Measurements from ENCODE around the gene PDE8B. TPM values are rescaled to one million over a fixed set of nuclear protein-coding genes. Genes with fewer than 3 reads are reported as not detected.

Gene PDE8B
- total RNA-seq, 6 donors from 2014 or later, result 5.8 to 21.9 (median 9.7) TPM

DNA sequence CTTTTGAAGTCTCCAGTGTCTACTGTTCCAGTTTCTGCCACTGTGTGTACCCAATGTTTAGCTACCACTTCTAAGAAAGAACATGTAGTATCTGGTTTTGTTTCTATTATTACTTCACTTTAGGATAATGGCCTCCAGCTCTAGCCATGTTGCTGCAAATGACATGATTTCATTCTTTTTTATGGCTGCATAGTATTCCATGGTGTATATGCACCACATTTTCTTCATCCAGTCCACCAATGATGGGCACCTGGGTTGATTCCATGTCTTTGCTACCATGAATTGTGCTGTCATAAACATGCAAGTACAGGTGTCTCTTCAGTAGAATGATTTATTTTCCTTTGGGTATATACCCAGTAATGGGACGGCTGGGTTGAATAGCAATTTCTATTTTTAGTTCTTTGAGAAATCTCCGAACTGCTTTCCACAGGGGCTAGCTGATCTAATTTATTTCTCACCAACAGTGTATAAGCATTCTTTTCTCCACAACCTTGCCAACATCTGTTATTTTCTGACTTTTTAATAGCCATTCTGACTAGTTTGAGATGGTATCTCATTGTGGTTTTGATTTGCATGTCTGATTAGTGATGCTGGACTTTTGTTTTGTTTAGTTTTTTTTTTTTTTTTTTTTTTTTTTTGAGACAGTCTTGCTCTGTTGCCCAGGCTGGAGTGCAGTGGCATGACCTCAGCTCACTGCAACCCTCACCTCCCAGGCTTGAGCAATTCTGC, 212.7 kb downstream of the PDE8B start:
- peaks cover 0 to 5% (median 1%) of the 10 kb centered on the region in 4 donors for H3K4me1 ChIP-seq
- H3K4me3 ChIP-seq, result no peak overlapping the region
- no peak overlapping the region for H3K27ac ChIP-seq
- no peak for TF ChIP-seq POLR2AphosphoS5 (IDR thresholded peaks at IDR 0.05)
- WGBS, 2 donors, result 84 to 88% methylated on average over 2 of the region's 2 CpGs
- H3K27me3 ChIP-seq, result no peaks in the 10 kb centered on the region
- no peak for DNase-seq
- H3K9me3 ChIP-seq, result no peaks in the 10 kb centered on the region
- peaks cover 0 to 16% (median 1%) of the 10 kb centered on the region in 4 donors for H3K36me3 ChIP-seq
- ATAC-seq (ENCODE audit: low FRiP score in 2 of 2), result no peak

DNA sequence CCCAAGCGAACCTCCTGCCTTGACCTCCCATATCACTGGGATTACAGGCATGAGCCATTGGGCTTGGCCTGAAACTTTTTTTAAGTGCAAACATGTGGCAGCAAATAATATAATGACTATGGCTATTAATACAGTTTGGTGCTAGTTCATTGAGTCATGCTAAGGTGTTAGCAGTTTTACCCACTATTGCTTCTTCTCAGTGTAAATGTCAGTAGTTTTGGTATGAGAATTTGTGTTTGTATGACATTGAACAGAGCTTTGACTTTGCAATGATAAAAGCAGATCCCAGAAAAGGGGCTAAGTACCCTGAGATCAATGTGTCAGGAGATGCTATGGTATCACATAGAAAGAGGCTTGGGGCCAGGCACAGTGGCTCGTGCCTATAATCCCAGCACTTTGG, 214.4 kb downstream of the PDE8B start:
- Histone ChIP-seq H3K9me3 (no peaks in the 10 kb centered on the region), H3K4me1 (peaks cover 0 to 7% (median 0%) of the 10 kb centered on the region in 4 donors), H3K27ac (no peak overlapping the region), H3K27me3 (no peaks in the 10 kb centered on the region), H3K4me3 (no peak overlapping the region), H3K36me3 (peaks cover 0 to 16% (median 2%) of the 10 kb centered on the region in 4 donors)
- ATAC-seq (ENCODE audit: low FRiP score in 2 of 2) (no peak), DNase-seq (no peak)
- WGBS, 2 donors, result 89 to 100% methylated on average over 2 of the region's 2 CpGs
- TF ChIP-seq EP300 (IDR thresholded peaks at IDR 0.05) (no peak), POLR2AphosphoS5 (IDR thresholded peaks at IDR 0.05) (no peak), POLR2A (IDR thresholded peaks at IDR 0.05) (no peak)
- TF ChIP-seq, protein P1, sequence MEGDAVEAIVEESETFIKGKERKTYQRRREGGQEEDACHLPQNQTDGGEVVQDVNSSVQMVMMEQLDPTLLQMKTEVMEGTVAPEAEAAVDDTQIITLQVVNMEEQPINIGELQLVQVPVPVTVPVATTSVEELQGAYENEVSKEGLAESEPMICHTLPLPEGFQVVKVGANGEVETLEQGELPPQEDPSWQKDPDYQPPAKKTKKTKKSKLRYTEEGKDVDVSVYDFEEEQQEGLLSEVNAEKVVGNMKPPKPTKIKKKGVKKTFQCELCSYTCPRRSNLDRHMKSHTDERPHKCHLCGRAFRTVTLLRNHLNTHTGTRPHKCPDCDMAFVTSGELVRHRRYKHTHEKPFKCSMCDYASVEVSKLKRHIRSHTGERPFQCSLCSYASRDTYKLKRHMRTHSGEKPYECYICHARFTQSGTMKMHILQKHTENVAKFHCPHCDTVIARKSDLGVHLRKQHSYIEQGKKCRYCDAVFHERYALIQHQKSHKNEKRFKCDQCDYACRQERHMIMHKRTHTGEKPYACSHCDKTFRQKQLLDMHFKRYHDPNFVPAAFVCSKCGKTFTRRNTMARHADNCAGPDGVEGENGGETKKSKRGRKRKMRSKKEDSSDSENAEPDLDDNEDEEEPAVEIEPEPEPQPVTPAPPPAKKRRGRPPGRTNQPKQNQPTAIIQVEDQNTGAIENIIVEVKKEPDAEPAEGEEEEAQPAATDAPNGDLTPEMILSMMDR (IDR thresholded peaks at IDR 0.05), result no peak

DNA sequence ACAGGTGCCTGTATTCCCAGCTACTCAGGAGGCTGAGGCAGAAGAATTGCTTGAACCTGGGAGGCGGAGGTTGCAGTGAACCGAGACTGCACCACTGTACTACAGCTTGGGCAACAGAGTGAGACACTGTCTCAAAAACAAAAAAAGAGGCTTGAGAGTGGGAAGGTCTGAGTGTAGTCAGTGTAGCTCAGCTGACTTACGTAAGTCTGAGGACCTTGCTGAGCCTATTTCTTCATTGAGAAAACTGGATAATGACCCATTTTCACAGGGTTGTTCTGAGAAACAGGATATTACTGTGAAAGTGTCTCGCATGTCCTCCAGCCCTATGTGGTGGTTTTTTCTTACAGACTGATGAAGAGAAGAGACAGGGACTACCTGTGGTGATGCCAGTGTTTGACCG, 214.9 kb downstream of the PDE8B start:
- no peak overlapping the region for H3K4me3 ChIP-seq
- H3K4me1 ChIP-seq, result peaks cover 0 to 7% (median 0%) of the 10 kb centered on the region in 4 donors
- 89 to 91% methylated on average over 5 of the region's 5 CpGs for WGBS, 2 donors
- DNase-seq, result no peak
- H3K9me3 ChIP-seq, result no peaks in the 10 kb centered on the region
- peaks cover 0 to 21% (median 3%) of the 10 kb centered on the region in 4 donors for H3K36me3 ChIP-seq
- no peak for TF ChIP-seq EP300 (IDR thresholded peaks at IDR 0.05)
- TF ChIP-seq POLR2A (IDR thresholded peaks at IDR 0.05), result no peak
- no peak for TF ChIP-seq POLR2AphosphoS5 (IDR thresholded peaks at IDR 0.05)
- TF ChIP-seq, protein P1 (IDR thresholded peaks at IDR 0.05), result no peak
- H3K27me3 ChIP-seq, result no peaks in the 10 kb centered on the region
- peak in 1 of 2 donors; percentile 43 for ATAC-seq (ENCODE audit: low FRiP score in 2 of 2)
- H3K27ac ChIP-seq, result no peak overlapping the region

DNA sequence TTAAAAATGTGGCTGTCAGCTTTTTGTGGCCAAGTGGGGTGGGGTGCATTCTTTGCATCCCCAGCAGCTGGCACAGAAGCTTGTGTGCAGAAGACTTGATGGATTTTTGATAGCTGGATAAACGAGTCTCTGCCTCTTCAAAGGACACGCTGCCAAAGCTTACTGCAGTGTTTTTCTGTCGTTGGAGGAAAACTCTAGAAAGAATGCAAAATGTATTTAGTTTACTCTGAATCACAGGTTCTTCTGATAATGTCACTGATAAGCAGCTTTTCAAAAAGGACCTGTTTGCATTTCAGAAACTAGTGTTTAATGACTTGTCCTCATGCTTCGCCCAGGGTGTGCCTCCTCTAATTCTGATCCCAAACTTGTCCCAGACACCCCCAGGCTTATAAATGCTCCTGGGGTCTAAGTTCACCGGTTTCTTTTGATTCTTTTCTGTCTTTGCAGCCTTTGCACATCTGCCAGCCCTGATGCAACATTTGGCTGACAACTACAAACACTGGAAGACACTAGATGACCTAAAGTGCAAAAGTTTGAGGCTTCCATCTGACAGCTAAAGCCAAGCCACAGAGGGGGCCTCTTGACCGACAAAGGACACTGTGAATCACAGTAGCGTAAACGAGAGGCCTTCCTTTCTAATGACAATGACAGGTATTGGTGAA, 215.6 kb downstream of the PDE8B start:
- no peak for TF ChIP-seq POLR2A (IDR thresholded peaks at IDR 0.05)
- no peak for TF ChIP-seq POLR2AphosphoS5 (IDR thresholded peaks at IDR 0.05)
- TF ChIP-seq, protein P1 (IDR thresholded peaks at IDR 0.05), result no peak
- DNase-seq (no peak), ATAC-seq (ENCODE audit: low FRiP score in 2 of 2) (peak; percentile 23 to 36)
- Histone ChIP-seq H3K27me3 (no peaks in the 10 kb centered on the region), H3K36me3 (peaks cover 0 to 28% (median 3%) of the 10 kb centered on the region in 4 donors), H3K9me3 (no peaks in the 10 kb centered on the region), H3K4me3 (no peak overlapping the region), H3K27ac (no peak overlapping the region), H3K4me1 (peaks cover 0 to 7% (median 0%) of the 10 kb centered on the region in 4 donors)
- WGBS, 2 donors, result 51 to 71% methylated on average over 8 of the region's 8 CpGs

DNA sequence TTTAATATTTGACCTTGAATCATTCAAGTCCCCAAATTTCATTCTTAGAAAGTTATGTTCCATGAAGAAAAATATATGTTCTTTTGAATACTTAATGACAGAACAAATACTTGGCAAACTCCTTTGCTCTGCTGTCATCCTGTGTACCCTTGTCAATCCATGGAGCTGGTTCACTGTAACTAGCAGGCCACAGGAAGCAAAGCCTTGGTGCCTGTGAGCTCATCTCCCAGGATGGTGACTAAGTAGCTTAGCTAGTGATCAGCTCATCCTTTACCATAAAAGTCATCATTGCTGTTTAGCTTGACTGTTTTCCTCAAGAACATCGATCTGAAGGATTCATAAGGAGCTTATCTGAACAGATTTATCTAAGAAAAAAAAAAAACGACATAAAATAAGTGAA, 216.2 kb downstream of the PDE8B start:
- H3K27ac ChIP-seq, result no peak overlapping the region
- no peak for DNase-seq
- TF ChIP-seq, protein P1 (IDR thresholded peaks at IDR 0.05), result no peak
- TF ChIP-seq EP300 (IDR thresholded peaks at IDR 0.05), result no peak
- no peak for TF ChIP-seq POLR2A (IDR thresholded peaks at IDR 0.05)
- no peak for TF ChIP-seq POLR2AphosphoS5 (IDR thresholded peaks at IDR 0.05)
- ATAC-seq (ENCODE audit: low FRiP score in 2 of 2), result peak in 1 of 2 donors; percentile 55
- H3K27me3 ChIP-seq, result no peaks in the 10 kb centered on the region
- no peak overlapping the region for H3K4me3 ChIP-seq
- 73 to 82% methylated on average over 2 of the region's 2 CpGs for WGBS, 2 donors
- peaks cover 0 to 33% (median 3%) of the 10 kb centered on the region in 4 donors for H3K36me3 ChIP-seq
- H3K9me3 ChIP-seq, result no peaks in the 10 kb centered on the region
- peaks cover 0 to 7% (median 0%) of the 10 kb centered on the region in 4 donors for H3K4me1 ChIP-seq
